Gastroesophageal sphincter (tissue), 3 donors: ENCODE results near the gene YLPM1.

Experiments used
- CTCF ChIP-seq, 4 experiments: fragments of 200-600 bp in 2 of 4; fragments of 450-650 bp in 2 of 4; sonication (generic) in 1 of 4; IDR thresholded peaks; one replicate each; pipeline ENCODE4 v1.5.1; 2017 to 2019; ENCODE audit warnings: antibody characterized with exemption in 4 of 4, mild to moderate bottlenecking in 2 of 4, moderate library complexity in 2 of 4
- EP300 ChIP-seq: sonication (generic); formaldehyde crosslinking; IDR thresholded peaks from one replicate; pipeline ENCODE4 v1.6.1; 2017; ENCODE audit warnings: antibody characterized with exemption, mild to moderate bottlenecking
- POLR2A ChIP-seq, 2 donors: fragments of 450-650 bp; IDR thresholded peaks; one replicate each; pipeline ENCODE4 v1.6.1; 2017; ENCODE audit warnings: antibody characterized with exemption in 2 of 2, mild to moderate bottlenecking in 2 of 2, moderate library complexity in 1 of 2
- POLR2AphosphoS5 ChIP-seq: sonication (generic); formaldehyde crosslinking; IDR thresholded peaks from one replicate; pipeline ENCODE4 v1.6.1; 2017; ENCODE audit warnings: antibody characterized with exemption

- no peak for TF ChIP-seq POLR2A (IDR thresholded peaks at IDR 0.05)
- no peak for TF ChIP-seq CTCF (IDR thresholded peaks at IDR 0.05)
- TF ChIP-seq POLR2AphosphoS5, result no peak
- TF ChIP-seq EP300, result no peak
Observed at GRCh38 chr14:74882103-74882920, 119.2 kb downstream of the YLPM1 start.
